ENCODE measurements around the gene LDLRAD4. TPM values are rescaled to one million over a fixed set of nuclear protein-coding genes. Genes with fewer than 3 reads are reported as not detected.

The LDLRAD4 gene
- total and polyA plus RNA-seq, 9 of the 15 experiments (the other 6 are each of a cell fraction or from before 2014, with no cell fraction given), result 0.01 TPM; not detected in 8

DNA sequence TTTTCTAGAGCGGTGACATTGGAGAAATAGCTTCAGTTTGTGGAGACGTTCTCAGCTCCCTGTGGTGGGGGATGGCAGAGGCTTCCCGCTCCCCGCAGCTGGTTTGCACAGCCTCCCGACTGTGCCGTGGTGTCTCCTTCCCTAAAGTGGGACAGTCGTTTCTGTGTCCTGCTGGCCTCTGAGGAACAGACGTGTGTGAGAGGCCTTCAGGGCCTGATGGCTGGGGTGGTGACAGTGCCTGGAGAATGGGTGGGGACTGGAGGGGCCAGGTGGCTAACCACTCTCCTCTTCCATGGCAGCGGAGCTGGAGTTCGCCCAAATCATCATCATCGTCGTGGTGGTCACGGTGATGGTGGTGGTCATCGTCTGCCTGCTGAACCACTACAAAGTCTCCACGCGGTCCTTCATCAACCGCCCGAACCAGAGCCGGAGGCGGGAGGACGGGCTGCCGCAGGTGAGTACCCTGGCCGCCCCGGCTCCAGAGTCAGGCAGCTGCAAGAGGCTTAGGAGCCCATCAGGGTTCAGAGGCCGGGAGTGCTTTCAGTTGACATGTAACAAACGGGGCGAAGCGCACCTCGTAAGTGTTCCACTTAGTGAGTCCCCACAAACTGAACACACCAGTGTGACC, 402.4 kb downstream of the LDLRAD4 start (continued):
- TF ChIP-seq GABPB2 (CRISPR knock-in tag; conservative IDR thresholded peaks at IDR 0.05) (no peak), ZNF274 (IDR thresholded peaks at IDR 0.05; ENCODE audit: borderline replicate concordance, low read depth, low read length) (no peak), ZKSCAN1 (IDR thresholded peaks at IDR 0.05; ENCODE audit: low read depth, low read length) (no peak), MTA2 (IDR thresholded peaks at IDR 0.05; ENCODE audit: low read depth) (no peak), ZNF197 (CRISPR knock-in tag; IDR thresholded peaks at IDR 0.05; ENCODE audit: low read depth) (no peak), CHD7 (IDR thresholded peaks at IDR 0.05; ENCODE audit: low read depth, low read length) (no peak), SMAD1 (IDR thresholded peaks at IDR 0.05; ENCODE audit: low read depth, low read length, partially characterized antibody) (no peak), BRF1 (IDR thresholded peaks at IDR 0.05; ENCODE audit: borderline replicate concordance, extremely low read depth, insufficient read length) (no peak), RBM15 (IDR thresholded peaks at IDR 0.05; ENCODE audit: insufficient read depth, low read length) (no peak)
- TF ChIP-seq, protein P1, sequence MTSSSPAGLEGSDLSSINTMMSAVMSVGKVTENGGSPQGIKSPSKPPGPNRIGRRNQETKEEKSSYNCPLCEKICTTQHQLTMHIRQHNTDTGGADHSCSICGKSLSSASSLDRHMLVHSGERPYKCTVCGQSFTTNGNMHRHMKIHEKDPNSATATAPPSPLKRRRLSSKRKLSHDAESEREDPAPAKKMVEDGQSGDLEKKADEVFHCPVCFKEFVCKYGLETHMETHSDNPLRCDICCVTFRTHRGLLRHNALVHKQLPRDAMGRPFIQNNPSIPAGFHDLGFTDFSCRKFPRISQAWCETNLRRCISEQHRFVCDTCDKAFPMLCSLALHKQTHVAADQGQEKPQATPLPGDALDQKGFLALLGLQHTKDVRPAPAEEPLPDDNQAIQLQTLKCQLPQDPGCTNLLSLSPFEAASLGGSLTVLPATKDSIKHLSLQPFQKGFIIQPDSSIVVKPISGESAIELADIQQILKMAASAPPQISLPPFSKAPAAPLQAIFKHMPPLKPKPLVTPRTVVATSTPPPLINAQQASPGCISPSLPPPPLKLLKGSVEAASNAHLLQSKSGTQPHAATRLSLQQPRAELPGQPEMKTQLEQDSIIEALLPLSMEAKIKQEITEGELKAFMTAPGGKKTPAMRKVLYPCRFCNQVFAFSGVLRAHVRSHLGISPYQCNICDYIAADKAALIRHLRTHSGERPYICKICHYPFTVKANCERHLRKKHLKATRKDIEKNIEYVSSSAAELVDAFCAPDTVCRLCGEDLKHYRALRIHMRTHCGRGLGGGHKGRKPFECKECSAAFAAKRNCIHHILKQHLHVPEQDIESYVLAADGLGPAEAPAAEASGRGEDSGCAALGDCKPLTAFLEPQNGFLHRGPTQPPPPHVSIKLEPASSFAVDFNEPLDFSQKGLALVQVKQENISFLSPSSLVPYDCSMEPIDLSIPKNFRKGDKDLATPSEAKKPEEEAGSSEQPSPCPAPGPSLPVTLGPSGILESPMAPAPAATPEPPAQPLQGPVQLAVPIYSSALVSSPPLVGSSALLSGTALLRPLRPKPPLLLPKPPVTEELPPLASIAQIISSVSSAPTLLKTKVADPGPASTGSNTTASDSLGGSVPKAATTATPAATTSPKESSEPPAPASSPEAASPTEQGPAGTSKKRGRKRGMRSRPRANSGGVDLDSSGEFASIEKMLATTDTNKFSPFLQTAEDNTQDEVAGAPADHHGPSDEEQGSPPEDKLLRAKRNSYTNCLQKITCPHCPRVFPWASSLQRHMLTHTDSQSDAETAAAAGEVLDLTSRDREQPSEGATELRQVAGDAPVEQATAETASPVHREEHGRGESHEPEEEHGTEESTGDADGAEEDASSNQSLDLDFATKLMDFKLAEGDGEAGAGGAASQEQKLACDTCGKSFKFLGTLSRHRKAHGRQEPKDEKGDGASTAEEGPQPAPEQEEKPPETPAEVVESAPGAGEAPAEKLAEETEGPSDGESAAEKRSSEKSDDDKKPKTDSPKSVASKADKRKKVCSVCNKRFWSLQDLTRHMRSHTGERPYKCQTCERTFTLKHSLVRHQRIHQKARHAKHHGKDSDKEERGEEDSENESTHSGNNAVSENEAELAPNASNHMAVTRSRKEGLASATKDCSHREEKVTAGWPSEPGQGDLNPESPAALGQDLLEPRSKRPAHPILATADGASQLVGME (CRISPR knock-in tag; IDR thresholded peaks at IDR 0.05), result no peak

Measured in K562 (cell line).